Fibroblast of villous mesenchyme (primary cell): ENCODE measurements around the gene EHD4. TPM values are rescaled to one million over a fixed set of nuclear protein-coding genes. Genes with fewer than 3 reads are reported as not detected.

Experiments
- DNase-seq: peaks from one replicate; pipeline ENCODE4 v3.0.0-alpha.2; 2010; ENCODE audit warnings: low read depth
- H3K4me3 ChIP-seq: 2 replicates; pipeline ENCODE4 v1.5.1; 2011; ENCODE audit warnings: low read depth, mild to moderate bottlenecking, low read length
- CTCF ChIP-seq: IDR thresholded peaks from 2 replicates; pipeline ENCODE4 v1.5.1; 2012; ENCODE audit warnings: low read depth, mild to moderate bottlenecking, low read length; ENCODE audit not compliant: insufficient read depth
- total RNA-seq: library from RNA; depleted of rRNA; stranded (reverse); fragments of >200 nt; gene quantifications from 2 replicates; pipeline ENCODE4 v1.2.3, GENCODE V29; 2012

Gene EHD4
- total RNA-seq, 1 donor: 19.0 TPM

DNA sequence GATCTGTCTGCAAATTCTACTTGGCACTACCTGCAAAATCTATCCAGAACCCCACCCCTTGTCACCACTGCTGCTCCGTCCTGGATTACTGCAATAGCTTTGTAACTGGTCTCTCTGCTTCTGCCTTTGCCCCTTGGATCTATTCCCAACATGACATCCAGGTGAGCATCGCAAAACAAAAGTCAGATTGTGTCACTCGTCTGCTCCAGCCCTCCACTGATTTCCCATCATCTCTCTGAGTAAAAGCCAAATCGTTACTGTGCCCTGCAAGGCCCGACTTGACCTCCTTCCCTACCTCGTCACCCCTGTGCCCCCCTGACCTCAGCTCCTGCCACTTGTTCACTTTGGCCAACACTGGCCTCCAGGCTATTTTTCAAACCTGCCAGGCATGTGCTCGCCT, 87.9 kb downstream of the EHD4 start:
- no peak for DNase-seq
- H3K4me3 ChIP-seq: no peak overlapping the region
- no peak for TF ChIP-seq CTCF

- no peak for TF ChIP-seq CTCF
- DNase-seq: no peak
- no peak overlapping the region for H3K4me3 ChIP-seq
Observed at GRCh38 chr15:41883484-41883825, 88.9 kb downstream of the EHD4 start.

DNA sequence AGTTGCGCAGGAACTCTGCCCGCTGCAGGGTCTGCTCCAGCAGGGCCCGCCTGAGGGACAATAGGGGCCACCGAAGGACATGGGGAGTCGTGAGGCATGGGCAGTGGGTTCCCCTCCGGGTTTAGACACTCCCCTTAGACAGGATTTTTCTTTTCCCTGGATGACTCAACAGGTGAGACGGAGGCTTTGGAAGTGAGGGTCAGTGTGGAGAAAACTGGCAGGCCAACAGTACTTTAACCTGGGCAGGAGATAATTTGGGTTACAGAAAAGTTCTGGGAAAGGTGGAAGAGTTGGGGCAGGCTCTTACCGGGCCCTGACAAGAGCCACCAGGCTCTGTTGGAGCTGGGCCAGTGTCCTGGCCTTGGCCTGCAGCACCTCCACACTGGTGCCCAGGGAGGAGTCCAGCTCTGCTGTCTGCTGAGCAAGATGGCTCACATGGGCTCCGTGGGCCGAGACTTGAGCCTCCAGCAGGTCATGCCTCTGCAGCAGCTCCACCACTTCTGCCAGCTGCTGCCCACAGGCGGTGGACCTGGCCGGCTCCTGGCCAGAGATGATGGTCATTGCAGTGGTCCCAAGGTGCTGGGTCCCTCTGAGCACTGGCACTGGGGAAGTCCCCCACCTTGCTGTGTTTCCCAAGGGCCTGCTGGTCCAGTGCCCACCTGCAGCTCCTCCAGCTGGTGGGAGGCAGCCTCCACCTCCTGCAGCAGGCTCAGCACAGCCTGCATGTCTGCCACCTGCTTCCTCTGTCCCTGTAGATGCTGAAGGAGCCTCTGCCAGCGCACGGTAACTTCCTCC, 89.5 kb downstream of the EHD4 start:
- TF ChIP-seq CTCF: no peak
- DNase-seq: no peak
- H3K4me3 ChIP-seq: no peak overlapping the region

GRCh38 chr15:41881920-41882688, 90.3 kb downstream of the EHD4 start:
- no peak for DNase-seq
- no peak overlapping the region for H3K4me3 ChIP-seq
- no peak for TF ChIP-seq CTCF

DNA sequence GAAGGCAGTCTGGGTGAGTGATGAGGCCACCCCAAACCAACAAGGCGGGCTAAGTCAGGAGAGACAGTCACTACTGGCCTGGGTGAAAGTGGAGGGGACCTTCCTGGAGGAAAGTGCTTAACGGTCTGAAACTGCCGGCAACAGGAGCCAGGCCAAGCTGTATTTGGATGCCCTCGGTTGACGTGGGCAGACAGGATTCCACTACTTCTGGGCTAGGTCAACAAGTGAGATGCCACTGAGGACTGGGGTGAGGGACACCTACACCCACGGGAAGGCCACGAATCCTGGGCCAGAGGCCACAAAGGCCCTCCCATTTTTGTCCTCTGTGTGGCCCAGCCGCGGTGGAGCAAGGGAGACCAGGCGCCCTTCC, 90.8 kb downstream of the EHD4 start:
- H3K4me3 ChIP-seq: no peak overlapping the region
- no peak for TF ChIP-seq CTCF
- no peak for DNase-seq

DNA sequence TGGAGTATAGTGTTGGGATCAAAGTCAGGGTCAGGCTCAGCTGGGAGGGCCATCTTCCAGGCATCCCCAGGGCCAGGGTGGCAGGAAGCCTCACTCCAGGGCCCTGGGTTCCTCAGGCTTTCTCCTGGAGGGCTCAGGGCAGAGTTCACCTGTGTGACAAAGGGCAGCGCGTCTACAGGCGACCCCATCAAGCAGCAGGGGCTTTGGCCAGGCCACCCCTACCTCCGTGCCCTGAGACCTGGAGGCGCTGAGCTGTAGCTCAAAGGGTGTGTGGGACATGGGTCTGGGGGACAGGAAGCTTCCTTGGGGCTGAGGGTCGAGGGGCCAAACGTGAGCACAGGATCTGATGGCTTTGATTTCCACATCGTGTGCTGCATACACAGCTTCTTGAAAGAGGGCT, 91.3 kb downstream of the EHD4 start:
- no peak for DNase-seq
- no peak for TF ChIP-seq CTCF
- no peak overlapping the region for H3K4me3 ChIP-seq
